Central memory CD8-positive, alpha-beta T cell (primary cell): ENCODE data around the gene ZC3HAV1L.
"Not testable (repeated sequence)": the region's sequence is repeated elsewhere in the genome, so short reads cannot be mapped to it uniquely, and the experiment has no call there.

Source experiments
- ATAC-seq: fragments of 150-1000 bp; cut with Tn5 transposase; replicated peaks from 2 replicates; pipeline ENCODE4 v1.10.0; 2022; ENCODE audit warnings: mild to moderate bottlenecking, moderate FRiP score, moderate number of reproducible peaks; ENCODE audit not compliant: poor library complexity, severe bottlenecking; ENCODE audit errors: extremely low read depth
- DNase-seq, 2 donors: peaks; one replicate each; pipeline ENCODE4 v3.0.0; 2021; ENCODE audit warnings: low spot score in 2 of 2
- H3K27ac Mint-ChIP-seq: one replicate; pipeline ENCODE4 v1.8.0; 2022; ENCODE audit warnings: low read depth, mild to moderate bottlenecking, moderate library complexity, mixed read lengths
- H3K27me3 Mint-ChIP-seq: one replicate; pipeline ENCODE4 v1.8.0; 2022; ENCODE audit warnings: mixed read lengths
- H3K36me3 Mint-ChIP-seq: one replicate; pipeline ENCODE4 v1.8.0; 2022; ENCODE audit warnings: mild to moderate bottlenecking, moderate library complexity, mixed read lengths; ENCODE audit not compliant: insufficient read depth
- H3K4me1 Mint-ChIP-seq: one replicate; pipeline ENCODE4 v1.8.0; 2022; ENCODE audit warnings: mixed read lengths
- H3K4me3 Mint-ChIP-seq: one replicate; pipeline ENCODE4 v1.8.0; 2022; ENCODE audit warnings: mild to moderate bottlenecking, moderate library complexity, mixed read lengths
- H3K9me3 Mint-ChIP-seq: one replicate; pipeline ENCODE4 v1.8.0; 2022; ENCODE audit warnings: mixed read lengths

Gene ZC3HAV1L

GRCh38 chr7:139029353-139029752 lies 6.5 kb downstream of the ZC3HAV1L start:
- Mint-ChIP-seq H3K4me1 (no peaks in the 10 kb centered on the region), H3K27ac (no peak overlapping the region)

GRCh38 chr7:139026551-139026950 lies 9.3 kb downstream of the ZC3HAV1L start:
- Mint-ChIP-seq H3K4me1 (no peaks in the 10 kb centered on the region), H3K9me3 (no peaks in the 10 kb centered on the region), H3K27me3 (no peaks in the 10 kb centered on the region), H3K27ac (no peak overlapping the region), H3K36me3 (peaks cover 10% of the 10 kb centered on the region), H3K4me3 (no peak overlapping the region)
- DNase-seq (no peak), ATAC-seq (no peak)

More at GRCh38 chr7:139029353-139029752, 6.5 kb downstream of the ZC3HAV1L start:
- Mint-ChIP-seq H3K4me3 (no peak overlapping the region), H3K9me3 (no peaks in the 10 kb centered on the region), H3K36me3 (peaks cover 9% of the 10 kb centered on the region), H3K27me3 (no peaks in the 10 kb centered on the region)
- DNase-seq = no peak
- ATAC-seq = no peak

GRCh38 chr7:139025861-139026260 lies 10.0 kb downstream of the ZC3HAV1L start:
- not testable (repeated sequence) for H3K4me1 Mint-ChIP-seq, ATAC-seq, DNase-seq, H3K27me3 Mint-ChIP-seq, H3K27ac Mint-ChIP-seq, H3K36me3 Mint-ChIP-seq, H3K4me3 Mint-ChIP-seq, H3K9me3 Mint-ChIP-seq

GRCh38 chr7:139023076-139023475 lies 12.8 kb downstream of the ZC3HAV1L start:
- DNase-seq = no peak
- Mint-ChIP-seq H3K27ac (no peak overlapping the region), H3K36me3 (peaks cover 9% of the 10 kb centered on the region), H3K4me1 (no peaks in the 10 kb centered on the region), H3K9me3 (no peaks in the 10 kb centered on the region), H3K4me3 (no peak overlapping the region), H3K27me3 (no peaks in the 10 kb centered on the region)
- ATAC-seq = no peak

GRCh38 chr7:139022286-139022685 lies 13.6 kb downstream of the ZC3HAV1L start:
- Mint-ChIP-seq H3K4me3 (no peak overlapping the region), H3K36me3 (peaks cover 9% of the 10 kb centered on the region), H3K27ac (no peak overlapping the region), H3K4me1 (no peaks in the 10 kb centered on the region), H3K27me3 (no peaks in the 10 kb centered on the region), H3K9me3 (no peaks in the 10 kb centered on the region)
- ATAC-seq (no peak), DNase-seq (no peak)

- no peaks in the 10 kb centered on the region for H3K9me3 Mint-ChIP-seq
- H3K4me3 Mint-ChIP-seq = no peak overlapping the region
- DNase-seq = no peak
- H3K27ac Mint-ChIP-seq = no peak overlapping the region
- peaks cover 15% of the 10 kb centered on the region for H3K27me3 Mint-ChIP-seq
- peaks cover 7% of the 10 kb centered on the region for H3K36me3 Mint-ChIP-seq
- H3K4me1 Mint-ChIP-seq = no peaks in the 10 kb centered on the region
- ATAC-seq = no peak
These were observed 16.9 kb downstream of the ZC3HAV1L start for GRCh38 chr7:139018910-139019309.

GRCh38 chr7:139016931-139017511 lies 18.8 kb downstream of the ZC3HAV1L start:
- DNase-seq = peak; percentile 48 to 50
- H3K36me3 Mint-ChIP-seq = peaks cover 2% of the 10 kb centered on the region
- no peak overlapping the region for H3K4me3 Mint-ChIP-seq
- peak; percentile 81 for ATAC-seq
- no peaks in the 10 kb centered on the region for H3K9me3 Mint-ChIP-seq
- H3K27ac Mint-ChIP-seq = no peak overlapping the region
- no peaks in the 10 kb centered on the region for H3K4me1 Mint-ChIP-seq
- peaks cover 25% of the 10 kb centered on the region for H3K27me3 Mint-ChIP-seq

- H3K36me3 Mint-ChIP-seq = no peaks in the 10 kb centered on the region
- no peaks in the 10 kb centered on the region for H3K9me3 Mint-ChIP-seq
These were observed 24.5 kb downstream of the ZC3HAV1L start for GRCh38 chr7:139011373-139011772.

GRCh38 chr7:139004321-139005090 lies 31.3 kb downstream of the ZC3HAV1L start:
- H3K4me3 Mint-ChIP-seq = no peak overlapping the region
- no peak for ATAC-seq
- DNase-seq = no peak
- H3K27me3 Mint-ChIP-seq = peaks cover 33% of the 10 kb centered on the region
- no peaks in the 10 kb centered on the region for H3K36me3 Mint-ChIP-seq
- no peaks in the 10 kb centered on the region for H3K4me1 Mint-ChIP-seq
- no peak overlapping the region for H3K27ac Mint-ChIP-seq
- H3K9me3 Mint-ChIP-seq = no peaks in the 10 kb centered on the region

More at GRCh38 chr7:139011373-139011772, 24.5 kb downstream of the ZC3HAV1L start:
- Mint-ChIP-seq H3K4me3 (no peak overlapping the region), H3K27ac (no peak overlapping the region), H3K27me3 (peaks cover 25% of the 10 kb centered on the region), H3K4me1 (no peaks in the 10 kb centered on the region)
- DNase-seq (no peak), ATAC-seq (no peak)

GRCh38 chr7:138999414-138999813 lies 36.4 kb downstream of the ZC3HAV1L start:
- Mint-ChIP-seq H3K27me3 (peaks cover 53% of the 10 kb centered on the region), H3K4me3 (no peak overlapping the region), H3K9me3 (no peaks in the 10 kb centered on the region), H3K27ac (no peak overlapping the region), H3K36me3 (no peaks in the 10 kb centered on the region), H3K4me1 (no peaks in the 10 kb centered on the region)
- no peak for DNase-seq
- ATAC-seq = no peak

GRCh38 chr7:138992052-138992531 lies 43.8 kb downstream of the ZC3HAV1L start:
- peaks cover 49% of the 10 kb centered on the region for H3K27me3 Mint-ChIP-seq
- no peak overlapping the region for H3K27ac Mint-ChIP-seq
- no peaks in the 10 kb centered on the region for H3K9me3 Mint-ChIP-seq
- H3K4me1 Mint-ChIP-seq = no peaks in the 10 kb centered on the region
- no peaks in the 10 kb centered on the region for H3K36me3 Mint-ChIP-seq
- ATAC-seq = no peak
- no peak for DNase-seq
- H3K4me3 Mint-ChIP-seq = no peak overlapping the region

GRCh38 chr7:138987686-138988085 lies 48.2 kb downstream of the ZC3HAV1L start:
- ATAC-seq (no peak), DNase-seq (no peak)
- H3K4me1 Mint-ChIP-seq = no peaks in the 10 kb centered on the region
- no peaks in the 10 kb centered on the region for H3K36me3 Mint-ChIP-seq
- no peak overlapping the region for H3K27ac Mint-ChIP-seq
- no peak overlapping the region for H3K4me3 Mint-ChIP-seq
- H3K9me3 Mint-ChIP-seq = no peaks in the 10 kb centered on the region
- H3K27me3 Mint-ChIP-seq = peaks cover 57% of the 10 kb centered on the region

- Mint-ChIP-seq H3K4me1 (peaks cover 16% of the 10 kb centered on the region), H3K36me3 (peaks cover 2% of the 10 kb centered on the region), H3K4me3 (peak overlapping the region; percentile 63), H3K27ac (no peak overlapping the region), H3K9me3 (no peaks in the 10 kb centered on the region), H3K27me3 (peaks cover 64% of the 10 kb centered on the region)
- no peak for ATAC-seq
- no peak for DNase-seq
These were observed 53.6 kb downstream of the ZC3HAV1L start for GRCh38 chr7:138982204-138982623.
